ENCODE measurements around the gene SLC16A13. TPM values are rescaled to one million over a fixed set of nuclear protein-coding genes. Genes with fewer than 3 reads are reported as not detected.

The SLC16A13 gene
- total RNA-seq, 1 experiment from 2014 or later, result 0.47 TPM

- DNase-seq, result no peak
- Histone ChIP-seq H3K36me3 (no peaks in the 10 kb centered on the region), H3K9me3 (replicated peaks) (no peaks in the 10 kb centered on the region), H3K27me3 (no peaks in the 10 kb centered on the region), H3K4me3 (no peak overlapping the region), H3K27ac (no peak overlapping the region), H3K4me1 (no peaks in the 10 kb centered on the region)
These were observed 23.1 kb downstream of the SLC16A13 start for GRCh38 chr17:7058831-7059447.

GRCh38 chr17:7060165-7060891, 24.5 kb downstream of the SLC16A13 start:
- H3K27me3 ChIP-seq, result no peaks in the 10 kb centered on the region
- no peak overlapping the region for H3K4me3 ChIP-seq
- no peak for DNase-seq

GRCh38 chr17:7063518-7064094, 27.8 kb downstream of the SLC16A13 start:
- Histone ChIP-seq H3K36me3 (no peaks in the 10 kb centered on the region), H3K27me3 (no peaks in the 10 kb centered on the region), H3K27ac (no peak overlapping the region), H3K4me1 (no peaks in the 10 kb centered on the region), H3K9me3 (replicated peaks) (no peaks in the 10 kb centered on the region), H3K4me3 (no peak overlapping the region)
- DNase-seq, result no peak

More at GRCh38 chr17:7060165-7060891, 24.5 kb downstream of the SLC16A13 start:
- Histone ChIP-seq H3K27ac (no peak overlapping the region), H3K36me3 (no peaks in the 10 kb centered on the region), H3K4me1 (no peaks in the 10 kb centered on the region), H3K9me3 (replicated peaks) (no peaks in the 10 kb centered on the region)

GRCh38 chr17:7064261-7064660, 28.4 kb downstream of the SLC16A13 start:
- H3K4me1 ChIP-seq, result no peaks in the 10 kb centered on the region
- H3K4me3 ChIP-seq, result no peak overlapping the region
- no peak overlapping the region for H3K27ac ChIP-seq
- no peaks in the 10 kb centered on the region for H3K36me3 ChIP-seq
- no peaks in the 10 kb centered on the region for H3K9me3 ChIP-seq (replicated peaks)
- H3K27me3 ChIP-seq, result no peaks in the 10 kb centered on the region
- no peak for DNase-seq

- Histone ChIP-seq H3K4me3 (no peak overlapping the region), H3K4me1 (no peaks in the 10 kb centered on the region), H3K27ac (no peak overlapping the region), H3K9me3 (replicated peaks) (no peaks in the 10 kb centered on the region), H3K27me3 (no peaks in the 10 kb centered on the region), H3K36me3 (no peaks in the 10 kb centered on the region)
- DNase-seq, result no peak
These were observed 31.4 kb downstream of the SLC16A13 start for GRCh38 chr17:7067198-7067597.

- H3K36me3 ChIP-seq, result no peaks in the 10 kb centered on the region
- no peaks in the 10 kb centered on the region for H3K9me3 ChIP-seq (replicated peaks)
- H3K4me3 ChIP-seq, result no peak overlapping the region
- no peak overlapping the region for H3K27ac ChIP-seq
- H3K27me3 ChIP-seq, result no peaks in the 10 kb centered on the region
- DNase-seq, result no peak
- H3K4me1 ChIP-seq, result no peaks in the 10 kb centered on the region
These were observed 32.5 kb downstream of the SLC16A13 start for GRCh38 chr17:7068268-7068667.

GRCh38 chr17:7070712-7071111, 34.9 kb downstream of the SLC16A13 start:
- no peaks in the 10 kb centered on the region for H3K4me1 ChIP-seq
- H3K27me3 ChIP-seq, result no peaks in the 10 kb centered on the region
- H3K9me3 ChIP-seq (replicated peaks), result no peaks in the 10 kb centered on the region
- DNase-seq, result no peak
- no peak overlapping the region for H3K4me3 ChIP-seq
- no peaks in the 10 kb centered on the region for H3K36me3 ChIP-seq
- no peak overlapping the region for H3K27ac ChIP-seq

GRCh38 chr17:7072406-7072805, 36.6 kb downstream of the SLC16A13 start:
- no peaks in the 10 kb centered on the region for H3K36me3 ChIP-seq

GRCh38 chr17:7074931-7075330, 39.1 kb downstream of the SLC16A13 start:
- H3K27me3 ChIP-seq, result no peaks in the 10 kb centered on the region
- H3K4me1 ChIP-seq, result no peaks in the 10 kb centered on the region
- no peak overlapping the region for H3K27ac ChIP-seq
- H3K36me3 ChIP-seq, result no peaks in the 10 kb centered on the region
- no peak for DNase-seq
- H3K9me3 ChIP-seq (replicated peaks), result no peaks in the 10 kb centered on the region
- H3K4me3 ChIP-seq, result no peak overlapping the region

More at GRCh38 chr17:7072406-7072805, 36.6 kb downstream of the SLC16A13 start:
- H3K4me1 ChIP-seq, result no peaks in the 10 kb centered on the region
- DNase-seq, result no peak
- H3K4me3 ChIP-seq, result no peak overlapping the region
- no peaks in the 10 kb centered on the region for H3K9me3 ChIP-seq (replicated peaks)
- no peak overlapping the region for H3K27ac ChIP-seq
- H3K27me3 ChIP-seq, result no peaks in the 10 kb centered on the region

- no peak for DNase-seq
- H3K4me1 ChIP-seq, result no peaks in the 10 kb centered on the region
These were observed 42.2 kb downstream of the SLC16A13 start for GRCh38 chr17:7077911-7078546.

GRCh38 chr17:7078711-7079110, 42.9 kb downstream of the SLC16A13 start:
- H3K36me3 ChIP-seq, result no peaks in the 10 kb centered on the region
- no peaks in the 10 kb centered on the region for H3K4me1 ChIP-seq
- H3K4me3 ChIP-seq, result no peak overlapping the region
- no peaks in the 10 kb centered on the region for H3K9me3 ChIP-seq (replicated peaks)
- H3K27ac ChIP-seq, result no peak overlapping the region
- no peaks in the 10 kb centered on the region for H3K27me3 ChIP-seq
- no peak for DNase-seq

More at GRCh38 chr17:7077911-7078546, 42.2 kb downstream of the SLC16A13 start:
- H3K4me3 ChIP-seq, result no peak overlapping the region
- H3K36me3 ChIP-seq, result no peaks in the 10 kb centered on the region
- no peak overlapping the region for H3K27ac ChIP-seq
- H3K27me3 ChIP-seq, result no peaks in the 10 kb centered on the region
- H3K9me3 ChIP-seq (replicated peaks), result no peaks in the 10 kb centered on the region

GRCh38 chr17:7079581-7080455, 44.0 kb downstream of the SLC16A13 start, which contains the start of gene CLEC10A:
TSS of gene CLEC10A (minus strand) at chr17:7080251. CDS start at chr17:7078812, 1,439 bp downstream.
- Histone ChIP-seq H3K4me3 (no peak within 1 kb of the TSS), H3K4me1 (no peaks in the 10 kb centered on the region), H3K9me3 (replicated peaks) (no peaks in the 10 kb centered on the region), H3K27me3 (no peaks in the 10 kb centered on the region), H3K27ac (no peak within 1 kb of the TSS), H3K36me3 (no peaks in the 10 kb centered on the region)
- DNase-seq, result no peak

GRCh38 chr17:7080456-7081041, 44.7 kb downstream of the SLC16A13 start:
- no peak overlapping the region for H3K27ac ChIP-seq
- no peak for DNase-seq
- no peaks in the 10 kb centered on the region for H3K27me3 ChIP-seq
- no peaks in the 10 kb centered on the region for H3K4me1 ChIP-seq
- H3K36me3 ChIP-seq, result no peaks in the 10 kb centered on the region
- H3K9me3 ChIP-seq (replicated peaks), result no peaks in the 10 kb centered on the region
- H3K4me3 ChIP-seq, result no peak overlapping the region

All from SJCRH30 (cell line).